OCI-LY7 (cell line): ENCODE results near the gene SMAP2. TPM values are rescaled to one million over a fixed set of nuclear protein-coding genes. Genes with fewer than 3 reads are reported as not detected.
A peak's percentile ranks its signal among the peaks of the same experiment; 100 is the strongest.

Experiments
- BruUV-seq: library from RNA; stranded (reverse); fragments of 400-500 nt; replicated peaks from 2 replicates; lab custom pipeline; 2021; lab: Mats Ljungman, UMichigan
- CTCF ChIA-PET: fragments of 300-600 bp; sonication (Branson Sonifier 250); formaldehyde crosslinking; loops from one replicate; lab custom pipeline; 2022; ENCODE audit warnings: antibody characterized with exemption; ENCODE audit not compliant: unreplicated experiment; lab: Charles Lee
- POLR2A ChIA-PET: fragments of 300-600 bp; sonication (Branson Sonifier 250); formaldehyde crosslinking; loops from one replicate; lab custom pipeline; 2022; ENCODE audit warnings: antibody characterized with exemption; lab: Charles Lee
- DNase-seq: peaks from one replicate; pipeline ENCODE4 v3.0.0-alpha.2; 2015; ENCODE audit warnings: low spot score
- H2AFZ ChIP-seq: fragments of 200-600 bp; sonication (generic), shearing (Covaris generic); 2 replicates; pipeline ENCODE4 v1.6.1; 2014; ENCODE audit warnings: mild to moderate bottlenecking, antibody characterized with exemption, low read length, moderate library complexity
- H3K27ac ChIP-seq: fragments of 200-600 bp; sonication (generic); 2 replicates; pipeline ENCODE4 v1.5.1; 2014; ENCODE audit warnings: mixed run types, low read depth, mild to moderate bottlenecking, moderate library complexity, low read length, inconsistent platforms; ENCODE audit not compliant: poor library complexity, severe bottlenecking
- H3K36me3 ChIP-seq: fragments of 200-600 bp; sonication (generic); 2 replicates; pipeline ENCODE4 v1.6.1; 2014; ENCODE audit warnings: mild to moderate bottlenecking, antibody characterized with exemption, low read length, moderate library complexity, mixed read lengths; ENCODE audit not compliant: insufficient read depth
- H3K4me1 ChIP-seq: fragments of 200-600 bp; sonication (generic); 2 replicates; pipeline ENCODE4 v1.5.1; 2014; ENCODE audit warnings: mild to moderate bottlenecking, low read length; ENCODE audit not compliant: insufficient read depth, poor library complexity, severe bottlenecking
- H3K4me2 ChIP-seq: fragments of 200-600 bp; sonication (generic); 2 replicates; pipeline ENCODE4 v1.6.1; 2014; ENCODE audit warnings: mild to moderate bottlenecking, low read length
- H3K4me3 ChIP-seq: fragments of 200-600 bp; sonication (generic); 2 replicates; pipeline ENCODE4 v1.5.1; 2014; ENCODE audit warnings: mild to moderate bottlenecking, low read depth, low read length; ENCODE audit not compliant: poor library complexity, severe bottlenecking
- H3K79me2 ChIP-seq: fragments of 200-600 bp; sonication (generic); 2 replicates; pipeline ENCODE4 v1.6.1; 2016; ENCODE audit warnings: low read depth, mild to moderate bottlenecking, low read length, moderate library complexity, mixed read lengths; ENCODE audit not compliant: insufficient read depth
- H3K9me2 ChIP-seq: fragments of 200-600 bp; sonication (generic); 2 replicates; pipeline ENCODE4 v1.6.1; 2016; ENCODE audit warnings: mild to moderate bottlenecking, low read length, mixed read lengths; ENCODE audit not compliant: insufficient read depth
- H3K9me3 ChIP-seq: fragments of 200-600 bp; sonication (generic); 2 replicates; pipeline ENCODE4 v1.6.1; 2014; ENCODE audit warnings: mild to moderate bottlenecking, mixed run types, low read length, mixed read lengths
- H4K20me1 ChIP-seq: fragments of 200-600 bp; sonication (generic); 2 replicates; pipeline ENCODE4 v1.6.1; 2014; ENCODE audit warnings: mild to moderate bottlenecking, antibody characterized with exemption, low read length, moderate library complexity, mixed read lengths; ENCODE audit not compliant: insufficient read depth
- CTCF ChIP-seq: fragments of 200-600 bp; sonication (generic); conservative IDR thresholded peaks from 2 replicates; pipeline ENCODE4 v1.5.1; 2014; ENCODE audit warnings: mild to moderate bottlenecking, antibody characterized with exemption, low read length, moderate library complexity, mixed read lengths
- EZH2phosphoT487 ChIP-seq: fragments of 200-600 bp; sonication (generic); IDR thresholded peaks from 2 replicates; pipeline ENCODE4 v1.6.1; 2018; ENCODE audit warnings: low read depth, borderline replicate concordance, mild to moderate bottlenecking, mixed run types, antibody characterized with exemption, low read length, moderate library complexity, mixed read lengths
- intact Hi-C: fragments of 100-400 bp; cut with micrococcal nuclease; formaldehyde crosslinking; loops from one replicate; pipeline ENCODE4 v1.10.0; 2022; ENCODE audit not compliant: unreplicated experiment
- total RNA-seq, 2 experiments: library from RNA; depleted of rRNA in 1 of 2; stranded (reverse); fragments of >200 nt in 1 of 2; shearing (Covaris generic) in 1 of 2; gene quantifications; 2 replicates each; pipeline ENCODE4 v1.2.3, GENCODE V29; 2014 to 2022

The SMAP2 gene
- total RNA-seq, 2 experiments from 2014 or later = 50.3 to 105 TPM

GRCh38 chr1:40395190-40396175, 22.0 kb downstream of the SMAP2 start:
- no TSS peak for BruUV-seq
- TF ChIP-seq EZH2phosphoT487 = no peak
- no peak for TF ChIP-seq CTCF
- DNase-seq = no peak
- peak overlapping the region; percentile 57 for H3K4me2 ChIP-seq
- H4K20me1 ChIP-seq = no peaks in the 10 kb centered on the region
- H3K4me3 ChIP-seq = no peak overlapping the region
- POLR2A ChIA-PET = interaction anchor here (0.6 to 7.3 kb wide), 3 partner anchors 13 to 73 kb away, joined by 3 to 89 read pairs (median 6); partner anchors contain the start of gene SMAP2
- no peaks in the 10 kb centered on the region for H3K9me2 ChIP-seq
- peaks cover 98% of the 10 kb centered on the region for H3K79me2 ChIP-seq
- peaks cover 86% of the 10 kb centered on the region for H3K4me1 ChIP-seq
- H2AFZ ChIP-seq = no peak overlapping the region
- intact Hi-C loops = no loop called here
- no peaks in the 10 kb centered on the region for H3K9me3 ChIP-seq
- CTCF ChIA-PET = no interaction called here
- peaks cover 13% of the 10 kb centered on the region for H3K36me3 ChIP-seq
- H3K27ac ChIP-seq = peak overlapping the region; percentile 68

GRCh38 chr1:40396420-40396819, 22.9 kb downstream of the SMAP2 start:
- Histone ChIP-seq H3K4me2 (peak overlapping the region; percentile 52), H3K9me3 (no peaks in the 10 kb centered on the region), H3K4me3 (peak overlapping the region; percentile 27), H3K9me2 (no peaks in the 10 kb centered on the region), H3K27ac (peak overlapping the region; percentile 68), H4K20me1 (no peaks in the 10 kb centered on the region), H2AFZ (no peak overlapping the region), H3K4me1 (peaks cover 84% of the 10 kb centered on the region), H3K36me3 (peaks cover 6% of the 10 kb centered on the region), H3K79me2 (peaks cover 98% of the 10 kb centered on the region)
- no TSS peak for BruUV-seq
- no peak for TF ChIP-seq EZH2phosphoT487
- TF ChIP-seq CTCF = no peak
- POLR2A ChIA-PET = interaction anchor here (1.5 to 7.3 kb wide), 2 partner anchors 13 to 23 kb away, joined by 3 to 89 read pairs; partner anchors contain the start of gene SMAP2
- CTCF ChIA-PET = no interaction called here
- intact Hi-C loops = no loop called here
- DNase-seq = peak; percentile 52
